Glomerular visceral epithelial cell (primary cell): ENCODE results near the gene ELP5.

Experiments
- DNase-seq: peaks from one replicate; pipeline ENCODE4 v3.0.0-alpha.2; 2016; ENCODE audit errors: extremely low spot score

The ELP5 gene

DNA sequence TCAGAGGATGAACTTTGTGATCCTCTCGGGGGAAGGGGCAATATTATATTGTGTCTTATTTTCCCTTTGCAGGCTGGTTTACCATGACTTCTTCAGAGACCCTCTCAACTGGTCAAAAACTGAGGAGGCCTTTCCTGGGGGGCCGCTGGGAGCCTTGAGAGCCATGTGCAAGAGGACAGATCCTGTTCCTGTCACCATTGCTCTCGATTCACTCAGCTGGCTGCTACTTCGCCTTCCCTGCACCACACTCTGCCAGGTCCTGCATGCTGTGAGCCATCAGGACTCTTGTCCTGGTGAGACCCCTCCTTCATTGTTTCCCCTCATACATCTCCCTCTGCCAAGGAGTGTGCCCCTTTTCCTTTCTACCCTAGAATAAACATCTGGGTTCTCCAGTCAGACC lies 2.5 kb downstream of the ELP5 start:
- DNase-seq = no peak

- no peak for DNase-seq
Observed at GRCh38 chr17:7256766-7257456, 4.9 kb downstream of the ELP5 start.

DNA sequence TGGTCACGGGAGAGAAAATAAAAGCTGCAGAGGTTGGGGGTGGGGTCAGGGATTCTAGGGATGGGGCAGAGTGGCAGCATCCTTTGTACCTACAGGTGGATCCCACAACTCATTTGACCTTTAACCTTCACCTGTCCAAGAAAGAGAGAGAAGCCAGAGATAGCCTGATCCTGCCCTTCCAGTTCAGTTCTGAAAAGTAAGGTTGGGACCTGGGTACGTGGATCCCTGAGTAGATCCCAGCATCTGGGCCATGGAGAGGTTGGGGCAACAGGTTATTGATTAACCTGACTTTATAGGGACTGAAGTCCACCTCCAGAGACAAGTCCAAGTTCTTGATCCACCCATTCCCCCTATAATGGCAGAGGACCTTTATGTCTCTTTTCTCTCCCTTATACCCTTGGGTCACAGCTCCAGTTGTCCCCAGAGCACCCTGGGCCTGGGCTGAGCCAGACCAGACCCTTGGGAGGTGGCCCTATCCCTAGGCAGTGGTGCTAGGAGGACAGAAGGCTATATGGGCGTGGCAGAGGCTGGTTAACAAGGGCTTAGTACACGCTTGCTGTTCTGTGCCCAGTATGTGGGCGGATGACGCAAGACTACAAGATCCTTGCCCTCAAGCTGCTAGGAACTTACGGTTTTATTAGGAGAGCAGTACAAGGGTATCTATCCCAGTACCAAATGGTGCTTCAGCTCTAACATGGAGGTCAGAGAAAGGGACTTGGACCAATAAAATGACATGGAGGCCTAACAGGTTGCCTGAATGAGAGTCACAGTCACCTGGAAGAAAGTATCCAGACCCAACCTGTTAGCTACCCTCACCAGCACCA lies 6.9 kb downstream of the ELP5 start:
- no peak for DNase-seq

GRCh38 chr17:7259555-7259889 lies 7.5 kb downstream of the ELP5 start:
- DNase-seq = no peak

GRCh38 chr17:7260151-7260550 lies 8.1 kb downstream of the ELP5 start:
- no peak for DNase-seq

- DNase-seq = no peak
Observed at GRCh38 chr17:7260651-7261378, 8.8 kb downstream of the ELP5 start.

GRCh38 chr17:7261379-7262191 lies 9.6 kb downstream of the ELP5 start:
- DNase-seq = no peak

GRCh38 chr17:7262192-7262934 lies 10.3 kb downstream of the ELP5 start, which contains the start of gene CLDN7:
TSS of gene CLDN7 (minus strand) at chr17:7262478. CDS start at chr17:7262043, 435 bp downstream.
- DNase-seq = no peak

GRCh38 chr17:7262935-7263800 lies 11.2 kb downstream of the ELP5 start:
- no peak for DNase-seq

- no peak for DNase-seq
Observed at GRCh38 chr17:7263801-7264078, 11.7 kb downstream of the ELP5 start.

- no peak for DNase-seq
Observed at GRCh38 chr17:7266784-7267183, 14.8 kb downstream of the ELP5 start.

- DNase-seq = no peak
Observed at GRCh38 chr17:7279448-7279847, 27.4 kb downstream of the ELP5 start.

GRCh38 chr17:7280519-7281073 lies 28.6 kb downstream of the ELP5 start:
- DNase-seq = peak; percentile 83

DNA sequence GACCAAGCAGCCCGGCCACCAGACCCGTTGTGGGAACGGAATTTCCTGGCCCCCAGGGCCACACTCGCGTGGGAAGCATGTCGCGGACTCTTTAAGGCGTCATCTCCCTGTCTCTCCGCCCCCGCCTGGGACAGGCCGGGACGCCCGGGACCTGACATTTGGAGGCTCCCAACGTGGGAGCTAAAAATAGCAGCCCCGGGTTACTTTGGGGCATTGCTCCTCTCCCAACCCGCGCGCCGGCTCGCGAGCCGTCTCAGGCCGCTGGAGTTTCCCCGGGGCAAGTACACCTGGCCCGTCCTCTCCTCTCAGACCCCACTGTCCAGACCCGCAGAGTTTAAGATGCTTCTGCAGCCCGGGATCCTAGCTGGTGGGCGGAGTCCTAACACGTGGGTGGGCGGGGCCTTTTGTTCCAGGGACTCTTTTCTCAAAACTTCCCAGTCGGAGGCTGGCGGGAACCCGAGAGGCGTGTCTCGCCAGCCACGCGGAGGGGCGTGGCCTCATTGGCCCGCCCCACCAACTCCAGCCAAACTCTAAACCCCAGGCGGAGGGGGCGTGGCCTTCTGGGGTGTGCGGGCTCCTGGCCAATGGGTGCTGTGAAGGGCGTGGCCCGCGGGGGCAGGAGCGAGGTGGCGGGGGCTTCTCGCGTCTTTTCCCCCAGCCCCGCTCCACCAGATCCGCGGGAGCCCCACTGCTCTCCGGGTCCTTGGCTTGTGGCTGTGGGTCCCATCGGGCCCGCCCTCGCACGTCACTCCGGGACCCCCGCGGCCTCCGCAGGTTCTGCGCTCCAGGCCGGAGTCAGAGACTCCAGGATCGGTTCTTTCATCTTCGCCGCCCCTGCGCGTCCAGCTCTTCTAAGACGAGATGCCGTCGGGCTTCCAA lies 29.3 kb downstream of the ELP5 start, which contains the start of gene SLC2A4:
SLC2A4 (plus strand) TSS at position 645 of the 879 bp plus-strand sequence; CDS start at position 862, 217 bp downstream.
- peak; percentile 93 for DNase-seq

- DNase-seq = no peak
Observed at GRCh38 chr17:7281953-7282751, 30.1 kb downstream of the ELP5 start.

GRCh38 chr17:7282752-7283321 lies 30.8 kb downstream of the ELP5 start:
- no peak for DNase-seq

DNA sequence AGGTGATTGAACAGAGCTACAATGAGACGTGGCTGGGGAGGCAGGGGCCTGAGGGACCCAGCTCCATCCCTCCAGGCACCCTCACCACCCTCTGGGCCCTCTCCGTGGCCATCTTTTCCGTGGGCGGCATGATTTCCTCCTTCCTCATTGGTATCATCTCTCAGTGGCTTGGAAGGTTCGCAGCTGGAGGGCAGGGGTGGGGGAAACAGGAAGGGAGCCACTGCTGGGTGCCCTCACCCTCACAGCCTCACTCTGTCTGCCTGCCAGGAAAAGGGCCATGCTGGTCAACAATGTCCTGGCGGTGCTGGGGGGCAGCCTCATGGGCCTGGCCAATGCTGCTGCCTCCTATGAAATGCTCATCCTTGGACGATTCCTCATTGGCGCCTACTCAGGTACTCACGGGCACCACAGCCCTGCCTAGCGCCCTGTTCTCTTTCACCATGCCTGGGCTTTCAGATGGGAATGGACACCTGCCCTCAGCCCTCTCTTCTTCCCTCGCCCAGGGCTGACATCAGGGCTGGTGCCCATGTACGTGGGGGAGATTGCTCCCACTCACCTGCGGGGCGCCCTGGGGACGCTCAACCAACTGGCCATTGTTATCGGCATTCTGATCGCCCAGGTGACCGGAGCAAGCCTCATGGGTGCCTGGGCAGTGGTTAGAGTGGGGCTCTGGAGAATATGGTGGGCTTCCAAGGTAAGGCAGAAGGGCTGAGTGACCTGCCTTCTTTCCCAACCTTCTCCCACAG lies 31.6 kb downstream of the ELP5 start:
- no peak for DNase-seq
